NCI-H1436 (cell line): ENCODE measurements around the gene SPDEF.

ENCODE experiments used
- DNase-seq: peaks from one replicate; lab custom pipeline; 2025; lab: John Stamatoyannopoulos, UW

The SPDEF gene

DNA sequence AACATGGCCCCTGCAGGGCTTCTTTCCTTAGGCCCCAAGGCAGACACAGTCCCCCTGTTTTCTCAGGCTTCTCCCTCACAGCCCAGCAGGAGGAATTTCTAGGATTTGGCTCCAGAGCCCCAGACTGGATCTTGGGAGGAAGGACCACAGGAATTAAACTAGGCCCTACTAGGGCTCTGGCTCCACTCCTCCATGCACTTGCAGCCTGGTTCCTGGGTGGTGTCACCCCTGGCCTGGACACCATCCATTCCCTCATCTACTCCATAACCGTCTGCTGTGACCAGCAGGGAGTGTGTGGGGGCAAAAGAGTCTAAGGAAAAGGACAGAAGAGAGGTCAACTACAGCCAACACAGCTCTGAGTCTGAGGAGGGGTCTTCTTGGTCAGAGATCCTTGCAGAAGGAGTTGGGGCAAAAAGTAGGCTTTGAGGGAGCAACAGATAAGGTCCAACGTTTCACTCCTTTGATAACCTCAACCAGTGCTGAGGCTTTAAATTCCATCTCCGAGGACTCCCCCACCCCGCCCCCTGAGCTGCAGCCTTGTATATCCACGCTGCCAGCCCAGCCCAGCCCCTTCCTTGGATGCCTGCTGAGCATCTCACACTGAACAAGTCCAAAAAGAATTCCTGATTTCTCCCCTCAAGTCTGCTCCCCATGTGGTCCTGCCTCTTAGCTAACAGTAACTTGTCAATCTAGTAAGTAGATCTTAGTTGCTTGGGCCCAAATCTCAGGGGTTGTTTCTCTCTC, 27.9 kb upstream of the SPDEF start:
- no peak for DNase-seq

DNA sequence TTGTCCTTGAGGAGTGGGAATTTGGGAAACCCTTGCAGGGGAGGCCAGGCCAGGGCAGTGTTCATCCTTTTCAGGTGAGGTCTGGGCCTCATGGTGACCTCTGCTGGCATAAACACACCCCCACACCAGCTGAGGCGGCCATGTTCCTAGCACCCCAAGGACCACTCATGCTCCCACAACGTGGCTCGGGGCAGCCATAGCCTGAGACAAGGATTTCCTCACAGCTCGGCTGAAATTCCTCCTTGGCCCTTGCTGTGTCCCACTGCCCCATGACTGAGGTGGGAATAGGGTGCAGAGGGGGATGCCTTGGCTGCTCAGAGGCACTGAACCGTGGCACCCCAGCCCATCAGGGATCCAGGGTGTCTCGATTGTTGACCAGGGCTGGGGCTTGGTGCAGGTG, 27.3 kb upstream of the SPDEF start:
- DNase-seq, result no peak

- no peak for DNase-seq
Observed at GRCh38 chr6:34581561-34581920, 25.4 kb upstream of the SPDEF start.

GRCh38 chr6:34580707-34581560, 24.8 kb upstream of the SPDEF start:
- no peak for DNase-seq

- DNase-seq, result no peak
Observed at GRCh38 chr6:34578445-34579262, 22.5 kb upstream of the SPDEF start.

GRCh38 chr6:34576286-34576955, 20.3 kb upstream of the SPDEF start:
- no peak for DNase-seq

DNA sequence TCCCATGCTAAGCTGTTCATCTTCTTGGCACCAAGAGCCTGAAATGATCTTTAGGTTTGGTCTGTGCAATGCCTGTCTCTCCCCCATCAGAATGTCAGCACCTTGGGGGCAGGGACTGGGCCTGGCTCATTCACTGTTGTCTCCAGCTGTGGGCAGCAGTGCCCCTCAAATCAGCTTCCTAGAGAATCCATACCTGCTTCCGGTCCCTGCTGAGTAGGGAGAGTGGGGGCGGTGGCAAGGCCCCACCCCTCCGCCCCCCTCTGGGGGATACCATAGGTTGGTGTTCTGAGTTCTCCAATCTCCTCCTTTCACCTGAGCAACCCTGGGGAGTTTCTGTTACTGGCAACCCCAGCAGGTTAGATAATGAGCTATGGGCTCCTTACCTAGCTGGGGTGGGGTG, 19.2 kb upstream of the SPDEF start:
- no peak for DNase-seq

DNA sequence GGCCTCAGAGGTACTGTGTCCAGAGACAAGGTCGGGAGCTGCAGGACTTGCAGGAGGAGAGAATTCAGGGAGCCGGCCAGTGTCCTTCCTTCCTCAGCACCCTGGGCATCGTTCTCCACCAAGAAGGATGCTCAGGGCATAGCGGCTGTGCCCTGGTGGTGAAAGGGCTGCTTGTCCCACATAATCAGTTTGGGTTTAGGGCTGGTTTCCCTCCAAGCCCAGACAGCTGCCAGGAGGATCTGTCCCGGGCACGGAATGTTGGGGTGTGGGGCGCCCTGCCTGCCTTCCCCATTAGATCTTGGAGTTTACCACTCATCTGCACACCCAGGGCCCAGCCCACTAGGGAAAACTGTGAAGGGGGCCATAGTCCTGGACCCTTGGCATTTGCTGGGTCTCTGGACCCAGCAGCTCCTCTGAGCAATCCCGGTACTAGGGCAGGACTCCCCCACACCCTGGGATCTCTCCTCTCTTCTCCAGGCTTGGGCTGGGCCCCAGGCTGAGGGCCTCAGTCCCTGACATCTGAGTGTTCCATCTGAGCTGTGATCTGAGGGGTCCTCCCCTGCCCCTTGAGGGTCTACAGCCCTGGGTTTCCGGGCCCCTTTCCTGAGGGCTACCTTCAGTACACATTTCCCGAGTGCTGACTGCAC, 18.6 kb upstream of the SPDEF start:
- DNase-seq, result no peak

GRCh38 chr6:34573567-34574183, 17.5 kb upstream of the SPDEF start:
- no peak for DNase-seq

DNA sequence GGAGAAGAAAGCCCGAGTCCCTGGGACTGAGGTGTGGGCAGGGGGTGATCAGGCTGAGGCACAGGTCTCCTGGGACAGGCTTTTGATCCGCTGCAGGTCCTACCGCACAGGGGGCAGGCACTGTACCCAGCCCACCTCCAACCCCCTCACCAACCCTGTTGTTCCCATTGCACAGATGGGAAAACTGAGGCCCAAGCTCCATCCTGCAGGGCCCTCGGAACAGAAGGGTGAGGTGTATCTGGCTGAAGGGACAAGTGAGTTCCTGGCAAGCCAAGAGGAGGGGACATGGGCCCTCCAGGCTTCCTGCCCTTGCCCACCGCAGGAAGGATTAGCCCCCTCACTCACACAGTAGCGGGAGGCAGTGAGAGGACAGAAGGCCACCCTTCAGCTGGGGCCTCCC, 16.5 kb upstream of the SPDEF start:
- no peak for DNase-seq

DNA sequence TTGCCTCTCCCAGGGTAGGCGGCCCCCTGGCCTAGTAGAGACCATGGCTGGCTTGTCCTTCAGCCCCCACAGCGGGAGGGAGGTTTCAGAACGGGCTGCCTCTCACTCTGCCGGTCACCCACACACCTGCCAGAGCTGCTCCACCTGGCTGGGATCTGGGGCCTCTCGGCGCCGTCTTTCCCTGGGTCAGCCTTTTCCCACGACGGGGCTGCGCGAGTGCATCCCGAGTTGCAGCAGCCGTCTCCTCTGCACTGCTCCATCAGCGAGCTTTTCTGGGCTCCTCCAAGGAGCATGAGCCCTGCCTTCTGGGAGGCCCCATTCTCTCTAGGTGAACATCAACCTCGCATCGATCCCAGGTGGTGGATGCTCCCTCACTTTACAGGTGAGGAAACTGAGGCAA, 15.9 kb upstream of the SPDEF start:
- no peak for DNase-seq

DNA sequence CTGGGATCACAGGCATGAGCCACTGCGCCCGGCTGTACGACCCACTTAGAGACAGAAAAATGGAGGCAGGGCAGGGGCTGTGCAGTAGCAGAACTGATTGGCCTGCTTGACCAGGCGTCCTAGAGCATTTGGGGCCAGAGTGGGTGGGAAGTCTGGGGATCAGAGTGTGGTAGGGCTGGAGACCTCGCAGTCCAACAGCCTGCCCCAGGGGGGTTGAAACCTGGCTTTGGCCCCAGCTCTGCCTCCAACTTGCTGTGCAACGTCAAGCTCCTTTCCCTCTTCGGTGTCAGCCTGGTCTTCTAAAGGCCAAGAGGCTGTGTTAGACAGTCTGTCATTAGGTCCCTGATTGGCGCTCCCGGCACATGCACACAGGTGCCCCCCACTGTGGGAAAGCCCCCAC, 15.3 kb upstream of the SPDEF start:
- DNase-seq, result no peak

- DNase-seq, result peak; percentile 28
Observed at GRCh38 chr6:34570066-34570833, 14.1 kb upstream of the SPDEF start.

- no peak for DNase-seq
Observed at GRCh38 chr6:34569361-34569973, 13.3 kb upstream of the SPDEF start.

DNA sequence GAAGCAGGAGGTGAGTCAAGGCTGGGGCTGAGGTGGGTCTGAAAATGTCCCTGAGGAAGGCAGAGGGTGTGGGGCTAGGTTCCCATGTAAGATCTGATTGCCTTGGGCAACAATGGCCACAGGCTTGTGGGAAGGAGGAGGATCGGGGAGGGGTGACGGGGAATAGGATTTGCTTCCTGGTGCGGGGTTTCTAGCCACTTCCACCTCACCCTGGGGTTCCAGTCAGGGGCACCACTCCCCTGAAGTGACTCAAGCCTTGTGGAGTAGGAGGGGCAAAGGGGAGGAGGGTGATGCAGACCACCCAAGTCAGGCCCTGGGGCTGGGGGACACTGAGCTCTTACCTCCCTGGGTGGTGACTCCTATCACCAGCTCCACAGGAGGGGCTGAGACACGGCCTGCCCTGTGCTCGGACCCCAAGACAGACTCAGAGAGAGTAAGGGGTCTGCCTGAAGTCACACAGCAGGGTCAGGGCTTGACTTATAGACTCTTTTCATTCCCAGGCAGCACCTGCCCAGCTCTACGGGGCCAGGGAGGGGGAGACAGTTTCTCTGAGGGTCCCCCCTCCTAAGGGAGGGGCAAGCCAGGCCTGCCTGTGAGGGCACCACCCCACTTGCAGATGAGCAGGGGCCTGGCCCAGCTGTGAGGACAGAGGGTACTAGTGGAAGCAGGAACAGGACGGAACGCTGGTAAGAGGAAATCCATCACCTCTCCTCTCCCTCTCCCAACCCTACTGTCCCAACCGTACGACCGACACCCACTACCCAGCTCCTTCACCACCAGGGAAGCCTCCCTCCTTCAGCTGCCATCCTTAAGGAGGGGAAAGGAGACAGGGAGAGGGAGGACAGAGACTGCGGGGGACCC, 12.4 kb upstream of the SPDEF start:
- no peak for DNase-seq

DNA sequence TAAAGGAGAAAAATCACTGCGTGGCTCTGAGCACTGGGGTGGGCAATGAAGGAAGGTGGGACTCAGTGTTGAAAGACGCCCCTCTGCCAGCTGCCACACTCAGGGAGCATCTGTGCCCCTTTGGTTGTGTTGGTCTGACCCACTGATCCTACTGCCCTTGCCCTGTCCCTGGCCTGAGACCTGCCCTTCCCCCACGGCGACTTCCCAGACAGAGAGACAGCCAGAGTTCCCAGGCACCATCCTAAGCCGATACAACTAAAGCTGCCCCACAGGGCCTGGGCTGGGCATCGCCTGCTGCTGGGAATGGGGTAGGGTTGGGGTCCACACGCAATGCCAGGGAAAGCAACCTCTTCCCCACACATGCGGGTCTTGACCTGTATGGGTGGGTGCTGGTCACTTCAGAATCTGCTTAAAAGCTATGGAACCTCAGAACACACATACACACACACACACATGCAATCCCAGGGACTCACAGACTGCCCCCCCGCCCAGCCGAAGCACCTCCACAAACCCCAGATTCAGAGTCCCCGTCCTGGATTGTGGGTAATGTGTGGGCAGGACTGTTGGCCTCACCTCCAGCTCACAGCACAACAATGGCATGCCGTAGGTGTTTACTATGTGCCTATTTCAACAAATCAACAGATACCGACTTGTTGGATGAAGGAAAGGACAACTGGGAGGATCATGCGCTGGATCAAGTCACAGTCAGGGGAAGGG, 10.9 kb upstream of the SPDEF start:
- no peak for DNase-seq

DNA sequence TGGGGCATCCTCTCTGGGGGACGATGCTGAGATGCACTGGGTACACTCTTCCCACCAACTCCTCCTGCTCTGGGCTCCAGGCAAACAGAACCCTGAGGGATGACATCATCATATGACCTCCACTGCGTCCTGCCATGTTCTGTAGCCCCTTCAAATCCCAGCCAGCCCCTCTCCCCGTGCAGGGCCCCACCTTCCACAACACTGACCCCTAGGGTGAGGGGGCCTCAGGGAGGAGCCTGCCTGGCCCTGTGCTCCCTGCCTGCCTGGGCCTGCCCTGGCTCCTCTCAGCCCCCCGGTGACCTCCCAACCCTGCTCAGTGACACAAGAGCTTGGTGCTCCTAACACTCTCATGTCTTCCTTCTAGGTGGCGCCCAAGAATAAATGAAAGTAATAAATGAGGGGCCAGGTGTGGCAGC, 9.6 kb upstream of the SPDEF start:
- DNase-seq, result no peak

GRCh38 chr6:34564181-34564580, 8.1 kb upstream of the SPDEF start:
- no peak for DNase-seq
